CD4-positive, alpha-beta T cell treated with Interferon gamma for 1 hour (primary cell): ENCODE measurements around the gene PATZ1.

Source experiments
- DNase-seq: peaks from one replicate; pipeline ENCODE4 v3.0.0-alpha.2; 2020

Gene PATZ1

DNA sequence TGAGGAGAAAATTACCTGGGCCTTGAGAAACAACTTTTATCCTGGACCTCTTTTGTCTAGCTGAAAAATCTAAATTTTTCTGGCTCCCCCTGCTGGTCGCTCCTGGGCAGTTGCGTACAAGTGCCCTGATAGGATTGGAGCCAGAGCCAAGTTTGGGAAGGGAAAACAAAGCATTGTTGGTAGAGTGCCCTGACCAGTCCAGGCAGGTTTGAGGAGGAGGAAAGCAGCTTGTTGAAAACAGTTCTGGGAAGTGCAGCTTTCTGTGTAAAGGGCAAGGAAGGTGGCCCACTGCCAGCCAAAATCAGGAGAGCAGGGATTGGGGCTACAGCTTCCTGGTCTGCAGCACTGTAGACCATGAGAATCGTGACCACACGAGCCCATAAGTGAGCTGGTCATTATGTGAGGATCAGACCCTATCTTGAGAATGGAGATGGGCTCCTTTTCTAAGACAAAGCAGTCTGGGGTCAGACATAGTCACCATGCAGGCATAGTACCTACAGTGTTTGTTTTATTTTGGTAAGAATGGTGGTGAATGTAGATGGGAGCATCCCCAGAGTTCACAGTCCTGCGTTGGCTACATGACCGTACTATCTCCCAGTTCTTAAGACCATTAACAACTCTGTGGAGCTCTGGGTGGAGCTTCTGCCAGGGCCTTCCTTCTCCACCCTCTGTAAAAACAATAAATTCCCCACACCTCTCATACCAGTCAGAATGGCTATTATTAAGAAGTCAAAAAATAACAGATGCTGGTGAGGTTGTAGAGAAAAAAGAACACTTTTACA lies 32.6 kb downstream of the PATZ1 start:
- peak; percentile 41 for DNase-seq

DNA sequence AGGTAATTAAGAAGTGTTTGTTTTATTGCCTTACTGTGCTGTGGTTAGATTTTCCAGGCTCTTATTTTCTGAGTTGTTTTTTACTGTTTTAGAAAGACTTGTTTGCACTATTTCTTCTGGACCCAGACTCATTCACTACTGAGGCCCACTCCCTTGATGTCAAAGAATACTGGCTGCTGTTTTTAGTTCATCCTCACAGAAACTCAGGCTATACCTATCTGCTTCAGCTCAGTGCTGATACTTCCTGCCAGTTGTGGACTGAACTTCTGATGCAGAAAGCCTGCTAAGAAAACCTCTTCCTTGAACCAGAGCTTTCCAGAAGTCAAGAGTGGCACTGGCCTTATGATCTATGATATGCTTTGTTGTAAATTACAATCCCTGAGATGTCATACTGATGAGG lies 38.0 kb downstream of the PATZ1 start:
- DNase-seq, result no peak

DNA sequence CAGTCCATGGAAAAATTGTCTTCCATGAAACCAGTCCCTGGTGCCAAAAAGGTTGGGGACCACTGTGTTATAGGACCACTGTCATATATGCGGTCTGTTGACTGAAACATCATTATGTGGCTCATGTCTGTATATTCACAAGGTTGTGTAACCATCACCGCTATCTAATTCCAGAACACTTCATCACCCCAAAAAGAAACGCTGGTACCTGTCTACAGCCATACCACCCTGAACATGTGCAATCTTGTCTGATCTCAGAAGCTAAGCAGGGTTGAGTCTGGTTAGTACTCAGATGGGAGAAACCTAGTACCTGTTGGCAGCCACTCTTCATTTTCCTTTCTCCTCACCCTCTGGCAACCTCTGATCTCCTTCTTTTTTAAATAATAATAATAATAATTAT lies 41.0 kb downstream of the PATZ1 start:
- DNase-seq, result no peak

DNA sequence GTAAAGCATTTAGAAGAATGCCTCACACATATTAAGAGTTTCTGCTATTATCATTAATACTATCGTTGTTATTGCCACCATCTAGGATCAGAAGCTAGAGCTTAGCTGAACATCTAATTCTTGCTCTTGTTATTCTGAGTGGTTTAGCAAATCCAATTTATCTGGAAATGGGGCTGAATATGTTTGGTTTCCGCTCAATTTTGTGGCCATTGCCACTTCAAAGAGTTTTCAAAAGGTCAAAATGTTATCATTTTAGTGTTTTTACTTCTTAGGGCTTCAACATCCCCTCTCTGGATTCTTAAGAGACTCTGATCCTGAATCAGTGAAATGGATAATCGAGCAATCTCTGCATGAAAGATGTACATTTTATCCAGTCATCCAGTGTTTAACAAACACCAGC lies 43.6 kb downstream of the PATZ1 start:
- DNase-seq, result no peak

DNA sequence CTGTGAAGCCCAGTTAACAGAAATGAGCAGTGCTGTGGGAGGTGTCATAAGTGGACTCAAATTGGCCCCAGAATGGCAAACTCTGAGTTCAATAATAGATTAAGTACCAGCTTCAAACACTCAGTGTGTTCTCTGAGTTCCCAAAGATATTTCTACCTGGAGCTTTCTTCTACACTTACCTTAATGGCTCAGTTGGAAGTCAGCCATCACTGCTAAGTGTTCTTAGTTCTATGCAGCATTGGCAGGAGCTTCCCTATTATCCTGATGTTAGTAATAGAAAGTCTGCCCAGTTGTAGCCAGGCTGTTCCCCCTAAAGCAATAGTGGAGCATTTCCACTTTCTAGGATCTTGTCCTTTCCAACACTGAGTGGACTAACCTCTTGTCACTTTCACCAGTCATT lies 44.1 kb downstream of the PATZ1 start:
- DNase-seq, result no peak

DNA sequence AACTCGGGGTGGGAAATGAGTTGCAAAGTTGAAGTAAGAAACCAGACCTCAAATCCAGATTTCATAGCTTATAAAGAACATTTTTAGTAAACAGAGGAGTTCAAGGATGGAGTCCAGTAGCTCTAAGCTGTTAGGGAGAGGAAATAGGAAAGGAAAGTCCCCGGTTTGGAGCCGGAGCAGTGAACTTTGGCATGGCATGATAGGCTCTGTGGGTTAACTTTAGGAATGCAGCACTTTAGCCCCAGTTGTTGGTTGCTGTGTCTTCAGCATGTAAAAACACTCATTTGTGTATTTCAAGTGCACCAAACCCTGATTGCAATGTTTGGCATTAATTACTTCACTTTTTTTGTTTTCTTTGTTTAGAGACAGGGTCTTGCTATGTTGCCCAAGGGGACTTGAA lies 45.2 kb downstream of the PATZ1 start:
- no peak for DNase-seq

DNA sequence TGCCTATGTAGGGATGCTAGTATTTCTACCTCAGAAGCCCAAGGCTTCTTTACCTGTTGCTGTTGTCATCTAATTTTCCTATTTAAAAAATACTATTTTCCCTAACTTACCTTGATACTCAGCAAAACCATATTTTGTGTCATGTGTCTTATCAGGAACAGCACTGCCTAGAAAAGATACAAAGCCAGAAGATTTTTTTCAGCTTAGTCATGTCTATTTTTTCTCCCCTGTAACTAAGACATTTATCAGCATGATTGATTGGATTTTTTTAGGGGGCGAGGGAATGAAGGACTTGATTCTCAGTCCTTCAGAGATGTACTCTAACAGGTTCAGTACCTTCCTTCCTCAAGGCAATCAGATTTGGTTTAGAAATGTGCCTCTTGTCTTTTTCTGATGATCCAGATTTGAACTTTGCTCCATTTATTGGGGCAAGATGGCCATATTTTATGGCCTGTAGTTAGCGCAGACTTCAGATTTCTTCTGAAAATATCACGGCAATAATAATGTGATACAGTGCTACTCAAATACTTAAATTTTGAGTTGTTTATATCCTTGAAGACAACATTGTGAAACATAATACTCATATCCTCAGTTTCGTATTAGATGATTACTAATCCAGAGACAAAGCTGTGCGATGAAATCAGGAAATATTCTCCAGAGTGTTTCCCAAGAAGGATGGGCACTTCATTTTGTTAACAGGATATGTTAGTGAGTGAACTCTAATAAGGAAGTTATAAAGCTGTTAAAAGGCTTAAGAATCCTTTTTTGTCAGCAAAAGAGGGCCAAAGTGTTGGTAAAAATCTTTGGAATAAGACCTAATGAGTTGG lies 50.1 kb downstream of the PATZ1 start:
- no peak for DNase-seq

DNA sequence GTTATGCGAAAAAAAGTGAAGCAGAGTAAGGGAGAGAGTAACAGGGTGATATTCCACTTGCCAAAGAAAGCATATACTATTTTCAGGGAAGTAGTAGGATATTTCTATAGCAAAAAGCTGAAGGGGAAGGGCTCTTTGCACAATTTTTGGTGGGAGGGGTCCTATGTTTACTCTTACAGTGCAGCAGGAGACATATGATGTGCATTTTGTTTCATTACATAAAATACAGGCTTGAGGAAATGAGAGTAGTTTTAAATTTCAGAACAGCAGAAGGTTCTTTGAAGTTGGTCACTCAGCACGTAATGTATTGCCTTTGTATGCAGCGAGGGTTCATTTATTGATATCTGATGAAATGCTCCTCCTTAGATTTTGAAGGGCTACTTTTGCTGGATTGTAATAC lies 50.8 kb downstream of the PATZ1 start:
- no peak for DNase-seq

DNA sequence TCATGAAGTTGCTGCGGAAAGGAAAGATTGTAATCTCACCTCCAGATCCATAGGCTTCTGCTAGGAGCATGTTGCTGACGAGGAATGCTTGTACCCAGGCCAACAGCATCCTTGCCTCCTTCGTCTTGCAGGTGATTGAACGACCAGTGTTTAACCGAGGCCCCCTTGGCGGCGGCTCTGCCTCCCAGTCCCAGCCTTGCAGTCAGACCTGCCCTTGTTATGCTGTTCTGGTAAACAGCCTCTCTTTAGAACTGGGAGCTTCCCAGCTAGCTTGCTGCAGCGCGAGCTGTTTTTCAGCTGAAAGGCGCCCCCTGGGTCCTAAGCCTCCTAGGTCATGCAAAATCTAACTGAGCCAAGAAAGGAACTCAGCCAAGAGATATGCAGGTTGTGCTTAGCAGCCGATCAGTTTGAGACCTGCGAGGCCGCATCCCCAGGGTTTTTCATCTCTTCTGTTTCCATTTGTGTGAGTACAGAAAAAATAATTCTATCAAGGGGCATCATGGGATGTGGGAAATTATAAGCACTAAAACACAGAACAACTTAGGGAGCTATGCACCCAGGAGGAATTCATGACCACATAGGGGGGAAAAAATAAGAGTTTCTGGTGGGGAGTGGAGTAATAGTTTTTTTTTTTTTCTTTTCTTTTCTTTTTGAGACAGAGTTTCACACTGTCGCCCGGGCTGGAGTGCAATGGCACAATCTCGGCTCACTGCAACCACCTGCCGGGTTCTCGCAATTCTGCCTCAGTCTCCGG lies 53.7 kb downstream of the PATZ1 start, which contains the start of gene PIK3IP1:
TSS of gene PIK3IP1 (minus strand) at position 253 of the 754 bp plus-strand sequence. CDS start at position 109, 144 bp downstream.
- DNase-seq, result peak; percentile 88

DNA sequence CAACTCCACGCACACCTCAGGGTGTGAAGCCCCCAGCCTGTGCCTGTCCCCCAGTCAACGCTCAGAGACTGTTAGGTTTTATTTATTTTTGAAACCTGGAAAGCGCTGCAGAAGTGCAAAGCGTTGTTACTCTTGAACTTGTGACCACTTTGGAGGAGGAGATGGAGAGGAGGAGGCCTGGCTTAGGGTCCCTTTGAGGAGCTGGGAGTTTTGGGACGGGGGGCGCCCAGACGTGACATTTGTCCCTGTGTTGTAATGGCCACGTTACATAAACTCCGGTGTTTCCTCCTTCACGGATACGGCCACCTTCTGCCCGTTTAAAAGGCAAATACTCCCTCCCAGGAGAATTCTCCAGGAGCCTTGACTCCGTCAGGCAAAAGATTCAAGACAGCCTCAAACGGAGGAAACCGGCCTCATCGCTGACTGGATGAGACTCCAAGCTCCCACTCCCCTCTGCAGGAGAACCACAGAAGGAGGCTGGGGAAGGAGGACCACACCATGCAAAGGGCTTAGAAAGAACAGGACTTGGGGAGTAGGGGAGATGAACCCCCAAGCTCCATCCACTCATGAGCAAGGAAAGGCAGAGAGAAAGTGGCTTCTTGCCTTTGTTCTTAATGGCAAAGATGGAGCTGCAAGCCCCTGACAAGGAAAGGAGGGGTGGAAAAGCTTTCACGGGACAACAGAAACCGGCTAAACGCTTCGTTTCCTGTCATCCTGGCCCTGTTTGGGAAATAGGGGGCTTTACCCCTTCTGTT lies 54.5 kb downstream of the PATZ1 start:
- no peak for DNase-seq

DNA sequence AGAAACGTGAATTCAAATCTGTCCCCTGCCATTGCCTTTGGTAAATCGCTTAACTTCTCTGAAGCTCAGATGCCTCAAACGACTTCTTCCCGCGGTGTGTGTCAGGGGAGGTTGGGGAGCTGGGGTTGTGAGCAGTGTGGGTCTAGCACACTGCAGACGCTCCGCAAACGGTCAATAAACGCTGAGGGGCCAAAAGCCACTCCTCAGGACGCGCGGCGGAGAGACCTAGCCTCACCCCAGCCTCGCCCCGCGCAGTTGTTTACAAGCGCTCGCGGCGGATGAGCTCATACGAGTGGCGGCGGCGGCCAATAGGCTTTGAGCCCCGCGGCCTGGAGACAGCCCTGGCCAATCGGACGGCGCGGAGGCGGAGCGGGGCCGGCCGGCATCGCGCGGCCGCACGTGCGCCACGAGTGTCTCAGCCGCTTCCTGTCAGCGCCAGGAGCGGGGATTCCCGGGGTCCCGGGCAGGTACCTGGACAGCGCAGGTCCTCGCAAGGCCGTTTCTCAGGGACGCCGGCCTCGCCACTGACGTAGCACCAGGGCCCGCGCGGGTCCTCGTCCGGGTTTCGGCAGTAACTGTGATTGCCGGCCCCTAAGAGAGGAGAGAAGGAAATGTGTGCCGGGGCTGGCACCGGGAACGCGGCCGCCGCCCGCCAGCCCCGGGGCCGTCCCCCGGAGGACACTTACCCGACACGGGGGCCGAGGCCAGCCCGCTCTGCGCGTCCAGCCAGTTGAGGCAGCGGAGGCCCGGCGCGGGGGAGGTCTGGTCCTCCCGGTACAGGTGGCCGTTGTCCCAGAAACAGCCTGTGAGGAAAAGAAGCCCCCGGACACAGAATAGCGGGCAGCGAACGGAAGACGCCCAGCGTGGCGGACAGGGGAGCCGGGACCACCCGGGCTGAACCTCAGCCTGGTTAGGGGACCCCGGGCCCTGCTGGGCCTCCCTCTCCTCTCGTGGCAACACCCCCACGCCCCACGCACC lies 55.4 kb downstream of the PATZ1 start:
- DNase-seq, result peak; percentile 97

DNA sequence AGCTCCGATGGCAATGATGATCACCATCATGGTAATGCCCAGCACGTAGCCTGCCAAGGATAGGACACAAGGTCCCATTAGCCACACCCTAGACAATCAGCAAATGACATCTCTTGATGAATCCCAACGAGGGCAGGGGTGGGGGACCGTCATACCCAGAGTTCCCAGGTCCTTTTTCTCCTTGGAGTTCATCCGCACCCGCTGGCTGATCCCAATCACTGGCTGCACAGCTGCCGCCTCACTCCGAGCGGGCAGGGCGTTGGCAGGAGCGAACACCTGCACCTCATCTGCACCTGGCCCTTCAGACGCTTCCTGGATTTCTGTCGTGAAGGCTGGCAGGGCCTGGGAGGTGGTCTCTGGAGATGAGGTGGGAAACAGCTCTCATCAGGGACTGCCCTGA lies 56.8 kb downstream of the PATZ1 start:
- DNase-seq, result no peak

DNA sequence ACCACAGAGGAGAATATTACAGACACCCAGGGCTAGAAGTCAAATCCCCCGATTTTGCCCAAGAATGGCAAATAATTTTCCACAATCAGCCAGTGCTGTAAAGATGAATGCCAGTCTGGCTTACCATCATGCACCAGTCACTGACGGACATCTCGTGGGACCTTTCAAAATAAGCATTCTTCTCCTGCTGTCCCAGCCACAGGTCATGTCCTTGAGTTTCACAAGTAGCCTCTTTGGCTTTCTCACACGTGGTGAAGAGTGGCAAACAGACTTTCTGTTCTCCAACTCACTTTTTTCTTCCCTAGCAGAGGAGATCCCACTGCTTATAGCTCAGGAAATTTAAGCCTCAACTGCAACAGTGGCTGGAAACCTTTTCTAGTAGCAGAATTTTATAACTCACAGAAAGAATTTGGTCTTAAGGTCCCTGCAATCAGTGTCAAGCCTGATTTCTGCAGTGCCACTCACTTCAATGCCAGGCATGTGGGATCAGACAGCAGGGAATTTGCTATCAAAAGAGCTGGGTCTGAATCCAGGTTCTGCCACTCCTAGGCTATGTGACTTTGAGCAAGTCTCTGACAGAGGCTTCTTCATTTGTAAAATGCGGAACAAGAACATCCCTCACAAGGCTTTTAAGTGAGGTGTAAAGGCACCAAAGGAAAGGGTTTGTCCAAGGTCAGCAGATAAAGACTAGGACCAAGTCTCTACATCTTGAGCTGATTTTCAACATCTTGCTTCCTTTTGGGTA lies 57.5 kb downstream of the PATZ1 start:
- DNase-seq, result no peak

DNA sequence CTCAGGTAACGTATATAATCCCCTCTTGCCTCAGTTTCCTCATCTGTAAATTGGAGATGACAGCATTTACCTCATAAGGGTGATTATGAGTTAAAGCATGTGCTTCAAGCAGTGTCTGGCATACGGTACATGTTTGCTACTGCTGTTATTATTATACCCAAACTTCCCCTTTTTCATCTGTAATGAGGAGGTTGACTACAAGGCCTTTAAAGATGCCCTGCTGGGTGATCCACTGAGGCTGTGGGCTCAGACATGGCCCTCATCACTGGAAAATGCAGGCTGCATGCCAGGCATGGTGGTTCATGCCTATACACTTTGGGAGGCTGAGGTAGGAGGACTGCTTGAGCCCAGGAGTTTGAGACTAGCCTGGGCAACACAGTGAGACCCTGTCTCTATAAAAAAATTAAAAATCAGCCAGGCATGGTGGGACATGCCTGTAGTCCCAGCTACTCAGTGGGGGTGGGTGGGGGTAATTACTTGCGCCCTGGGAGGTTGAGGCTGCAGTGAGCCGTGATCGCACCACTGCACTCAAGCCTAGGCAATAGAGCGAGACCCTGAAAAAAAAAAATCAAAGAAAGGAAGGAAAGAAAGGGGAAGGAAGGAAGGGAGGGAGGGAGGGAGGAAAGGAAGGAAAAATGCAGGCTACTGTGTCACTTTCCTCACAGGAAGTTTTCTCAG lies 58.2 kb downstream of the PATZ1 start:
- DNase-seq, result no peak

DNA sequence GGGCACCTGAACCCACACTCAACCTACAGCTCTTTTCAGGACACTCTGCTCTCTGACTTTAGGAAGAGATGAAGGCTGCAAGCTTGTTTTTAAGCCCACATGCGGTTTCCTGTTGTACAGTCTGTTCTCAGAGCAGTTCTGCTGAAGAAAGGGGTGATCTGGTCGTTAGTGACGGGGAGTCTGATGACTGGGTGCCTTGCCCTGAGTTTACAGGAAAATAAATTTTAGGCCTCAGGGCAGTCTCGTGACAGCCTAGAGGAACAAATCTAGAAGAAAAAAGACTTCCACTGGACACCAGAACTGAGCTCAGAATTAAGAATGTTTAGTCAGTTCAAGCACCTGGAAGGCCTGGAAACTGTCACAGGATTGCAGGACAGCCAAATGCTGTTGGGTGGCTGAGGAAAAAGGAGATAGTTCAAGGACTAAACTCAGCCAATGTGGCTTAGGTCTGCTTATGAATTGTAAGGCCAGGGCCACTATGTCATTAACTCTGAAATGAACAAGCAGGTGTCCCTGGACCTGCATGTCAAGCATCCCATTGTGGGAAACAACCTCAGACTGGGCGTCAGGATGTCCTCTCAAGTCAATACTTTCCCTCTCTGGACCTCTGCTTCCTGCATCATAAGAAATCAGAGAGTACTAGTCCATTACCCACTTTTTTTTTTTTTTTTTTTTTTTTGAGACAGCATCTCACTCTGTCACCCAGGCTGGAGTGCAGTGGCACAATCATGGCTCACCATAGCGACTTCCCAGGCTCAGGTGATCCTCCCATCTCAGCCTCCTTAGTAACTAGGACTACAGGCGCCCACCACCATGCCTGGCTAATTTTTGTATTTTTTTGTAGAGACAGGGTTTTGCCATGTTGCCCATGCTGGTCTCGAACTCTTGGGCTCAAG lies 59.5 kb downstream of the PATZ1 start:
- peak; percentile 75 for DNase-seq

DNA sequence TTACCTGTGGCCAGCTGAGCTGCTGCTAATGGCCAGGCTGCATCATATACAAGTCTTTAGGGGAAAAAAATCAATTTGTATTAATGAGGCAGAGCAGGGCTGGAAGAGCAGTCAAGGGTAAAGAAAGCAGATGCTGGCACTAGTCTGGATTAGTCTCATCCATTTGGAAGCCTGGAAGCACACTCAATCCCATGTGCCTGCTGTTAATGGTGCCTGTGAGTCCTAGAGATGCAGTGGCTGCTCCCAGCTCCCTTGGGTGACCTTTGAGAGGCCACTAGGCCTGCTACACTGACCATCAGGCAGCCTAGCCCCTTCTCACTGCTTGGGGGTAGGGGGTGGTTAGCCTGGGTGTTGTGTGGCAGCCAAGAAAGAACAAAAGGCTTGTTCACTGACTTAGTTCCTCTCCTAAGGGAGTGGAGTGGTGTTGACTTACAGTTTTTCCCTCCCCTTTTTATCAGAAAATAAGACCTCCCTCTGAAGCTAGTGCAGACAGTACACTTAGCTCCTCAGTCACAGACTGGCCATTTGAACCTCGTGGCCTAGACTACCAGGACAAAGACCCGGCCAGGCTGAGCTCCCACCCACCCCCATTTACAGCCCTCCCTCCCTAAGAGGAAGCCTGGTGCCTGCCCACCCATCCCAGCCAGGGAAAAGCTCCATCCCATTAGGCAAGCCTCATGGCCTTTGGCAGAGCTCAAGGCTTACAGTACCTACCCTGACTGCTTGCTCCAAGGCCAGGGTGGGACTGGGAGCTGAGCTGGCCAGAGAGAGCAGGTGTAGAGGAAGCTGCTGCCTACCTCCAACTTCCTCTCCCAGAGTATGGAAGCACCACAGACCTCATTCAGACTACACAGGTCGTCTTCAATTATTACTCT lies 61.6 kb downstream of the PATZ1 start:
- DNase-seq, result no peak

DNA sequence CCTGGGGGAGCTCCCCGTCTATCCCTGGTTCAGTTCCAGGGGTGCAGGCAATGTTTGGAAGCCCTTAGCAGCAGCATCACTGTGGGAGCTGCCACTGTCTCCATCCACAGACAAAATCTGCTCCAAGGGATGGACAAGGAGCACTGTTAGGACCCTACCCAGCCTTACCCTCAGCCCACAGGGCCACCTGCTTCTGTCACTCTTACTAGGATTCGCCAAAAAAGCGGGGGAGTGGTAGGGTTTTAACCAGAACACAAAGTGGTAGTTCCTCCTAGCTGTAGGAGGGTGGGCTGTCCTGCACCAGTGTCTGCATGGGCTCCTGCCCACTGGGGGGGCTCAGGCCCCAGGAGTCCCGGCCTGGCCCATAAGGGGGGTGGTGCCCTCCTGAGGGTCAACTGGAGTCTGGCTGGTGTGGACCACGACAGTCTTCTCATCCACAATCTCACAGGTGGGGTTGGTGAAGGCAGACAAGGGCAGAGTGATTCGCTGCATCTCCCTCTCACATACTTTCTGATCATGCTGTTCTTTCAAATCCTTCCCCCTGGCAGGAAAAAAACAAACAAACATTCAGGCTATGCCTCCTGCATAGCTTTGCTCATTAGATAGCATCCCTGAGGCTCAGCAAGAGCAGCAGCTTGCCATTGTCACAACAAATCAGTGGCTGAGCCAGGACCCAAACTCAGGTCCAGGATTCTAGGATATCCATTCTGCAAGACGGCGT lies 63.2 kb downstream of the PATZ1 start:
- no peak for DNase-seq
